Subcutaneous adipose tissue (tissue), 4 donors: Measurements from ENCODE around the gene DENND1C. TPM values are rescaled to one million over a fixed set of nuclear protein-coding genes. Genes with fewer than 3 reads are reported as not detected.

Experiments used
- CTCF ChIP-seq: fragments of 450-650 bp; IDR thresholded peaks from one replicate; pipeline ENCODE4 v1.5.1; 2016; ENCODE audit warnings: low read depth, mild to moderate bottlenecking, control low read depth, antibody characterized with exemption, moderate library complexity
- total RNA-seq, 4 donors: library from RNA; depleted of rRNA; stranded (reverse); fragments of >200 nt; gene quantifications; one replicate each; pipeline ENCODE4 v1.1.0, GENCODE V29; 2016

DENND1C gene
- total RNA-seq, 4 donors from 2014 or later, result 2.4 to 8.0 (median 4.0) TPM

- TF ChIP-seq CTCF, result no peak
Measured at GRCh38 chr19:6473647-6474046, 7.9 kb downstream of the DENND1C start.

- TF ChIP-seq CTCF, result no peak
Measured at GRCh38 chr19:6472713-6473112, 8.9 kb downstream of the DENND1C start.

GRCh38 chr19:6471076-6471475 is 10.5 kb downstream of the DENND1C start:
- no peak for TF ChIP-seq CTCF

- no peak for TF ChIP-seq CTCF
Measured at GRCh38 chr19:6470173-6470572, 11.4 kb downstream of the DENND1C start.

GRCh38 chr19:6467384-6467783 is 14.2 kb downstream of the DENND1C start:
- TF ChIP-seq CTCF, result no peak

GRCh38 chr19:6466526-6467248 is 14.9 kb downstream of the DENND1C start:
- no peak for TF ChIP-seq CTCF

- TF ChIP-seq CTCF, result no peak
Measured at GRCh38 chr19:6465663-6466062, 15.9 kb downstream of the DENND1C start.
